WTC11 (cell line): ENCODE data around the gene TM4SF1.

ENCODE experiments used
- CREM ChIP-seq: sonication (generic); formaldehyde crosslinking; IDR thresholded peaks from 2 replicates; pipeline ENCODE4 v1.8.1; 2022; ENCODE audit warnings: mild to moderate bottlenecking, missing genetic modification reagents, moderate library complexity
- ETV6 ChIP-seq: sonication (generic); formaldehyde crosslinking; IDR thresholded peaks from 2 replicates; pipeline ENCODE4 v1.8.1; 2022; ENCODE audit warnings: mild to moderate bottlenecking, missing genetic modification reagents
- FOXP4 ChIP-seq: sonication (generic); formaldehyde crosslinking; IDR thresholded peaks from 2 replicates; pipeline ENCODE4 v1.8.0; 2022; ENCODE audit warnings: mild to moderate bottlenecking, missing genetic modification reagents
- GABPB1 ChIP-seq: sonication (generic); formaldehyde crosslinking; IDR thresholded peaks from 2 replicates; pipeline ENCODE4 v1.8.1; 2023; ENCODE audit warnings: mild to moderate bottlenecking, missing genetic modification reagents
- JUN ChIP-seq: sonication (generic); formaldehyde crosslinking; IDR thresholded peaks from 2 replicates; pipeline ENCODE4 v1.8.0; 2023; ENCODE audit warnings: mild to moderate bottlenecking, missing genetic modification reagents
- MAX ChIP-seq: sonication (generic); formaldehyde crosslinking; IDR thresholded peaks from 2 replicates; pipeline ENCODE4 v1.8.0; 2022; ENCODE audit warnings: mild to moderate bottlenecking, missing genetic modification reagents
- NFE2L1 ChIP-seq: sonication (generic); formaldehyde crosslinking; IDR thresholded peaks from 2 replicates; pipeline ENCODE4 v1.8.1; 2023; ENCODE audit warnings: missing genetic modification reagents
- NR2C2 ChIP-seq: sonication (generic); formaldehyde crosslinking; IDR thresholded peaks from 2 replicates; pipeline ENCODE4 v1.8.0; 2022; ENCODE audit warnings: mild to moderate bottlenecking, missing genetic modification reagents
- SP1 ChIP-seq: sonication (generic); formaldehyde crosslinking; conservative IDR thresholded peaks from 2 replicates; pipeline ENCODE4 v1.8.1; 2022; ENCODE audit warnings: missing genetic modification reagents
- TF ChIP-seq, protein P1 (sequence below): sonication (generic); formaldehyde crosslinking; IDR thresholded peaks from 2 replicates; pipeline ENCODE4 v1.8.1; 2023; ENCODE audit warnings: mild to moderate bottlenecking, missing genetic modification reagents
- TF ChIP-seq, protein P2 (sequence below): sonication (generic); formaldehyde crosslinking; IDR thresholded peaks from 2 replicates; pipeline ENCODE4 v1.8.1; 2022; ENCODE audit warnings: low read depth, mild to moderate bottlenecking, moderate library complexity, missing genetic modification reagents, borderline replicate concordance
- TF ChIP-seq, protein P3 (sequence below): fragments of 200-600 bp; IDR thresholded peaks from 2 replicates; pipeline ENCODE4 v1.8.0; 2022; ENCODE audit warnings: antibody characterized with exemption
- TF ChIP-seq, protein P4 (sequence below): fragments of 250-450 bp; sonication (Bioruptor Pico); IDR thresholded peaks from 2 replicates; pipeline ENCODE4 v1.9.0; 2021; ENCODE audit warnings: mild to moderate bottlenecking
- TF ChIP-seq, protein P5 (sequence below): sonication (generic); formaldehyde crosslinking; IDR thresholded peaks from 2 replicates; pipeline ENCODE4 v1.8.1; 2022; ENCODE audit warnings: low read depth, missing genetic modification reagents, borderline replicate concordance

DNA sequence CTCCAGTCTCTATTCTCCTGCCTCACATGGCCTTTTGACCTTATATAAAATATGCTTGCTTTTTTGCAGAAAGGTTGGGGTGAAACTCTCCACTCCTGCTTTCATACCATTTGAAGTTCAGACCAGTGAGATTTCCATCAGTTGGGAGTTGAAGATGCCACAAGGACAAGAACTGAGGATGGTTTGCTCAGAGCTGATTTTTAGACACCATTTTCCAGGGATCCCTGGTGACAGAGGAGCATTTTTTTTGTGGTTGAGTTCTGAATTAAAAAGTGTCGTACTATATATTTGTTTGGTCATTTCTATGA lies 8.8 kb upstream of the TM4SF1 start:
- TF ChIP-seq, protein P1, sequence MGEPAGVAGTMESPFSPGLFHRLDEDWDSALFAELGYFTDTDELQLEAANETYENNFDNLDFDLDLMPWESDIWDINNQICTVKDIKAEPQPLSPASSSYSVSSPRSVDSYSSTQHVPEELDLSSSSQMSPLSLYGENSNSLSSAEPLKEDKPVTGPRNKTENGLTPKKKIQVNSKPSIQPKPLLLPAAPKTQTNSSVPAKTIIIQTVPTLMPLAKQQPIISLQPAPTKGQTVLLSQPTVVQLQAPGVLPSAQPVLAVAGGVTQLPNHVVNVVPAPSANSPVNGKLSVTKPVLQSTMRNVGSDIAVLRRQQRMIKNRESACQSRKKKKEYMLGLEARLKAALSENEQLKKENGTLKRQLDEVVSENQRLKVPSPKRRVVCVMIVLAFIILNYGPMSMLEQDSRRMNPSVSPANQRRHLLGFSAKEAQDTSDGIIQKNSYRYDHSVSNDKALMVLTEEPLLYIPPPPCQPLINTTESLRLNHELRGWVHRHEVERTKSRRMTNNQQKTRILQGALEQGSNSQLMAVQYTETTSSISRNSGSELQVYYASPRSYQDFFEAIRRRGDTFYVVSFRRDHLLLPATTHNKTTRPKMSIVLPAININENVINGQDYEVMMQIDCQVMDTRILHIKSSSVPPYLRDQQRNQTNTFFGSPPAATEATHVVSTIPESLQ (CRISPR knock-in tag), result no peak
- TF ChIP-seq, protein P2, sequence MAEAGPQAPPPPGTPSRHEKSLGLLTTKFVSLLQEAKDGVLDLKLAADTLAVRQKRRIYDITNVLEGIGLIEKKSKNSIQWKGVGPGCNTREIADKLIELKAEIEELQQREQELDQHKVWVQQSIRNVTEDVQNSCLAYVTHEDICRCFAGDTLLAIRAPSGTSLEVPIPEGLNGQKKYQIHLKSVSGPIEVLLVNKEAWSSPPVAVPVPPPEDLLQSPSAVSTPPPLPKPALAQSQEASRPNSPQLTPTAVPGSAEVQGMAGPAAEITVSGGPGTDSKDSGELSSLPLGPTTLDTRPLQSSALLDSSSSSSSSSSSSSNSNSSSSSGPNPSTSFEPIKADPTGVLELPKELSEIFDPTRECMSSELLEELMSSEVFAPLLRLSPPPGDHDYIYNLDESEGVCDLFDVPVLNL (CRISPR knock-in tag), result no peak
- TF ChIP-seq, protein P3, sequence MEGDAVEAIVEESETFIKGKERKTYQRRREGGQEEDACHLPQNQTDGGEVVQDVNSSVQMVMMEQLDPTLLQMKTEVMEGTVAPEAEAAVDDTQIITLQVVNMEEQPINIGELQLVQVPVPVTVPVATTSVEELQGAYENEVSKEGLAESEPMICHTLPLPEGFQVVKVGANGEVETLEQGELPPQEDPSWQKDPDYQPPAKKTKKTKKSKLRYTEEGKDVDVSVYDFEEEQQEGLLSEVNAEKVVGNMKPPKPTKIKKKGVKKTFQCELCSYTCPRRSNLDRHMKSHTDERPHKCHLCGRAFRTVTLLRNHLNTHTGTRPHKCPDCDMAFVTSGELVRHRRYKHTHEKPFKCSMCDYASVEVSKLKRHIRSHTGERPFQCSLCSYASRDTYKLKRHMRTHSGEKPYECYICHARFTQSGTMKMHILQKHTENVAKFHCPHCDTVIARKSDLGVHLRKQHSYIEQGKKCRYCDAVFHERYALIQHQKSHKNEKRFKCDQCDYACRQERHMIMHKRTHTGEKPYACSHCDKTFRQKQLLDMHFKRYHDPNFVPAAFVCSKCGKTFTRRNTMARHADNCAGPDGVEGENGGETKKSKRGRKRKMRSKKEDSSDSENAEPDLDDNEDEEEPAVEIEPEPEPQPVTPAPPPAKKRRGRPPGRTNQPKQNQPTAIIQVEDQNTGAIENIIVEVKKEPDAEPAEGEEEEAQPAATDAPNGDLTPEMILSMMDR, result no peak
- TF ChIP-seq ETV6 (CRISPR knock-in tag) (no peak), GABPB1 (no peak), NFE2L1 (CRISPR knock-in tag) (no peak), SP1 (CRISPR knock-in tag) (no peak), JUN (CRISPR knock-in tag) (no peak), FOXP4 (CRISPR knock-in tag) (no peak), CREM (no peak), MAX (CRISPR knock-in tag) (no peak), NR2C2 (CRISPR knock-in tag) (no peak)
- TF ChIP-seq, protein P4, sequence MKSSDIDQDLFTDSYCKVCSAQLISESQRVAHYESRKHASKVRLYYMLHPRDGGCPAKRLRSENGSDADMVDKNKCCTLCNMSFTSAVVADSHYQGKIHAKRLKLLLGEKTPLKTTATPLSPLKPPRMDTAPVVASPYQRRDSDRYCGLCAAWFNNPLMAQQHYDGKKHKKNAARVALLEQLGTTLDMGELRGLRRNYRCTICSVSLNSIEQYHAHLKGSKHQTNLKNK (CRISPR knock-in tag), result no peak
- TF ChIP-seq, protein P5, sequence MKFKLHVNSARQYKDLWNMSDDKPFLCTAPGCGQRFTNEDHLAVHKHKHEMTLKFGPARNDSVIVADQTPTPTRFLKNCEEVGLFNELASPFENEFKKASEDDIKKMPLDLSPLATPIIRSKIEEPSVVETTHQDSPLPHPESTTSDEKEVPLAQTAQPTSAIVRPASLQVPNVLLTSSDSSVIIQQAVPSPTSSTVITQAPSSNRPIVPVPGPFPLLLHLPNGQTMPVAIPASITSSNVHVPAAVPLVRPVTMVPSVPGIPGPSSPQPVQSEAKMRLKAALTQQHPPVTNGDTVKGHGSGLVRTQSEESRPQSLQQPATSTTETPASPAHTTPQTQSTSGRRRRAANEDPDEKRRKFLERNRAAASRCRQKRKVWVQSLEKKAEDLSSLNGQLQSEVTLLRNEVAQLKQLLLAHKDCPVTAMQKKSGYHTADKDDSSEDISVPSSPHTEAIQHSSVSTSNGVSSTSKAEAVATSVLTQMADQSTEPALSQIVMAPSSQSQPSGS, result no peak
